HL-60 (cell line): Measurements from ENCODE around the gene OSBPL2.

Source experiments
- DNase-seq, 2 experiments: peaks; one replicate each; pipeline ENCODE4 v3.0.0-alpha.2; 2010 to 2020; ENCODE audit warnings: low read depth in 1 of 2, low spot score in 1 of 2
- H3K27ac ChIP-seq: fragments of 250-450 bp; sonication (Bioruptor Pico); replicated peaks from 2 replicates; pipeline ENCODE4 v1.5.1; 2020; ENCODE audit warnings: mild to moderate bottlenecking, moderate library complexity
- H3K27me3 ChIP-seq: fragments of 250-450 bp; sonication (Bioruptor Pico); 2 replicates; pipeline ENCODE4 v1.5.1; 2021; ENCODE audit warnings: mild to moderate bottlenecking, moderate library complexity; ENCODE audit not compliant: insufficient read depth, poor library complexity, severe bottlenecking
- H3K4me3 ChIP-seq: replicated peaks from 2 replicates; pipeline ENCODE4 v1.5.1; 2011; ENCODE audit warnings: mild to moderate bottlenecking, control low read depth, low read length; ENCODE audit not compliant: insufficient read depth
- GABPA ChIP-seq: IDR thresholded peaks from 2 replicates; pipeline ENCODE4 v1.6.1; 2012; ENCODE audit warnings: low read depth
- POLR2AphosphoS5 ChIP-seq: IDR thresholded peaks from 2 replicates; pipeline ENCODE4 v1.6.1; 2012; ENCODE audit warnings: low read depth
- SPI1 ChIP-seq: IDR thresholded peaks from 2 replicates; pipeline ENCODE4 v1.6.1; 2012; ENCODE audit warnings: low read depth, mild to moderate bottlenecking, borderline replicate concordance
- TF ChIP-seq, protein P1 (sequence below): IDR thresholded peaks from one replicate; pipeline ENCODE4 v1.5.1; 2011; ENCODE audit warnings: low read length, control low read depth, inconsistent platforms; ENCODE audit not compliant: insufficient read depth
- TF ChIP-seq, protein P2 (sequence below): IDR thresholded peaks from 2 replicates; pipeline ENCODE4 v1.6.1; 2012; ENCODE audit warnings: low read depth; ENCODE audit not compliant: insufficient replicate concordance

The OSBPL2 gene

DNA sequence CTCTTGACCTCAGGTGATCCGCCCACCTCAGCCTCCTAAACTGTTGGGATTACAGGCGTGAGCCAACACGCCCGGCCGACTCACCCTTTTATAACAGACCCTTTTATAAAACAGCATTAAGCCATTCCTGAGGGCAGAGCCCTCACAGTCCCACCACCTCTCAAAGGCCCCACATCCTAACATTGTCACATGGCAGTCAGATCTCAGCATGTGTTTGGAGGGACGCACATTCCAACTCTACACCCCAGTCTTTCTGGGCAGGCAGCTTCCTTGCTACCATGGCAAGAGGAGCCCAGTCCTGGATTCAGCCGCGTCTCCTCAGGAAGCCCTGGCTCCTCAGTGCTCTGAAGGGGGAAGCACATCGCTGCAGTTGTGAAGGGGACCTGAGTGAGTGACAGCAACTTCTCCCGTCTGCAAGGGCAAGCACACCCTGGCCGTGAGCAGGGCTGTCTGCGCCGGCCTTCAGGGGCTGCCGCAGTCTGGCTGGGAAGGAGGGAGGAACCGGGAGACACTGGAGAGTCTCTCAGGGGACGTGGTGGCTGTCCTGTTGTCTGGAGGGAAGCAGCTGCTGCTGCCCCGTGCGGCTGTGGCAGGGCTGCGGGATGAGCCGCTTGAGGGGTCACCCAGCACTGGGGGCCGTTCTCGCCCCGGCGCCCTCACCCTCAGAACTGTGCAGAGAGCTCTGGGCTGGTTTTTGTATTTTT is 15.9 kb downstream of the OSBPL2 start:
- TF ChIP-seq, protein P1, sequence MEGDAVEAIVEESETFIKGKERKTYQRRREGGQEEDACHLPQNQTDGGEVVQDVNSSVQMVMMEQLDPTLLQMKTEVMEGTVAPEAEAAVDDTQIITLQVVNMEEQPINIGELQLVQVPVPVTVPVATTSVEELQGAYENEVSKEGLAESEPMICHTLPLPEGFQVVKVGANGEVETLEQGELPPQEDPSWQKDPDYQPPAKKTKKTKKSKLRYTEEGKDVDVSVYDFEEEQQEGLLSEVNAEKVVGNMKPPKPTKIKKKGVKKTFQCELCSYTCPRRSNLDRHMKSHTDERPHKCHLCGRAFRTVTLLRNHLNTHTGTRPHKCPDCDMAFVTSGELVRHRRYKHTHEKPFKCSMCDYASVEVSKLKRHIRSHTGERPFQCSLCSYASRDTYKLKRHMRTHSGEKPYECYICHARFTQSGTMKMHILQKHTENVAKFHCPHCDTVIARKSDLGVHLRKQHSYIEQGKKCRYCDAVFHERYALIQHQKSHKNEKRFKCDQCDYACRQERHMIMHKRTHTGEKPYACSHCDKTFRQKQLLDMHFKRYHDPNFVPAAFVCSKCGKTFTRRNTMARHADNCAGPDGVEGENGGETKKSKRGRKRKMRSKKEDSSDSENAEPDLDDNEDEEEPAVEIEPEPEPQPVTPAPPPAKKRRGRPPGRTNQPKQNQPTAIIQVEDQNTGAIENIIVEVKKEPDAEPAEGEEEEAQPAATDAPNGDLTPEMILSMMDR, result no peak
- TF ChIP-seq SPI1, result no peak
- no peak for TF ChIP-seq GABPA
- no peak for TF ChIP-seq POLR2AphosphoS5
- TF ChIP-seq, protein P2, sequence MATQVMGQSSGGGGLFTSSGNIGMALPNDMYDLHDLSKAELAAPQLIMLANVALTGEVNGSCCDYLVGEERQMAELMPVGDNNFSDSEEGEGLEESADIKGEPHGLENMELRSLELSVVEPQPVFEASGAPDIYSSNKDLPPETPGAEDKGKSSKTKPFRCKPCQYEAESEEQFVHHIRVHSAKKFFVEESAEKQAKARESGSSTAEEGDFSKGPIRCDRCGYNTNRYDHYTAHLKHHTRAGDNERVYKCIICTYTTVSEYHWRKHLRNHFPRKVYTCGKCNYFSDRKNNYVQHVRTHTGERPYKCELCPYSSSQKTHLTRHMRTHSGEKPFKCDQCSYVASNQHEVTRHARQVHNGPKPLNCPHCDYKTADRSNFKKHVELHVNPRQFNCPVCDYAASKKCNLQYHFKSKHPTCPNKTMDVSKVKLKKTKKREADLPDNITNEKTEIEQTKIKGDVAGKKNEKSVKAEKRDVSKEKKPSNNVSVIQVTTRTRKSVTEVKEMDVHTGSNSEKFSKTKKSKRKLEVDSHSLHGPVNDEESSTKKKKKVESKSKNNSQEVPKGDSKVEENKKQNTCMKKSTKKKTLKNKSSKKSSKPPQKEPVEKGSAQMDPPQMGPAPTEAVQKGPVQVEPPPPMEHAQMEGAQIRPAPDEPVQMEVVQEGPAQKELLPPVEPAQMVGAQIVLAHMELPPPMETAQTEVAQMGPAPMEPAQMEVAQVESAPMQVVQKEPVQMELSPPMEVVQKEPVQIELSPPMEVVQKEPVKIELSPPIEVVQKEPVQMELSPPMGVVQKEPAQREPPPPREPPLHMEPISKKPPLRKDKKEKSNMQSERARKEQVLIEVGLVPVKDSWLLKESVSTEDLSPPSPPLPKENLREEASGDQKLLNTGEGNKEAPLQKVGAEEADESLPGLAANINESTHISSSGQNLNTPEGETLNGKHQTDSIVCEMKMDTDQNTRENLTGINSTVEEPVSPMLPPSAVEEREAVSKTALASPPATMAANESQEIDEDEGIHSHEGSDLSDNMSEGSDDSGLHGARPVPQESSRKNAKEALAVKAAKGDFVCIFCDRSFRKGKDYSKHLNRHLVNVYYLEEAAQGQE, result no peak
- H3K27me3 ChIP-seq, result no peaks in the 10 kb centered on the region
- H3K4me3 ChIP-seq, result no peak overlapping the region
- H3K27ac ChIP-seq, result no peak overlapping the region
- DNase-seq, result no peak

DNA sequence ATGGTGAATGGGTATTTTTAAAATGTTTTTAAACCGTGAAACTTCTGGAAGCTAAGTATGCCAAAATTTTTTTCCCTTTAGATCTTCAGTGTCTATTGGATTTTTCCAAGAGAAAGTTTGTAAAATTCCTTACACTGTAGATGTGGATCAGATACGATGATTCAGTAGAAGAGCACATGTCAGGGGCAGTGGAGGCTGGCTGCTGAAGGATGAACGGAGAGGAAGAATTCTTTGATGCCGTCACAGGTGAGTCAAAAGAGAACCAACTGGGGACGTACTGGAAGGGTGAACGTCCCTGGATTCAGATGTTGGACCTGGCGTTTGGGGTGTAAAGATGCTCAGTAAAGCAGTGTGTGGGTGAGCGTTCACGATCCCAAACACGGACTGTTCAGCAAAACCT is 17.7 kb downstream of the OSBPL2 start:
- Histone ChIP-seq H3K27me3 (no peaks in the 10 kb centered on the region), H3K4me3 (no peak overlapping the region), H3K27ac (no peak overlapping the region)
- DNase-seq, result no peak
- no peak for TF ChIP-seq SPI1
- TF ChIP-seq, protein P2, result no peak
- no peak for TF ChIP-seq GABPA
- TF ChIP-seq POLR2AphosphoS5, result no peak
- TF ChIP-seq, protein P1, result no peak

DNA sequence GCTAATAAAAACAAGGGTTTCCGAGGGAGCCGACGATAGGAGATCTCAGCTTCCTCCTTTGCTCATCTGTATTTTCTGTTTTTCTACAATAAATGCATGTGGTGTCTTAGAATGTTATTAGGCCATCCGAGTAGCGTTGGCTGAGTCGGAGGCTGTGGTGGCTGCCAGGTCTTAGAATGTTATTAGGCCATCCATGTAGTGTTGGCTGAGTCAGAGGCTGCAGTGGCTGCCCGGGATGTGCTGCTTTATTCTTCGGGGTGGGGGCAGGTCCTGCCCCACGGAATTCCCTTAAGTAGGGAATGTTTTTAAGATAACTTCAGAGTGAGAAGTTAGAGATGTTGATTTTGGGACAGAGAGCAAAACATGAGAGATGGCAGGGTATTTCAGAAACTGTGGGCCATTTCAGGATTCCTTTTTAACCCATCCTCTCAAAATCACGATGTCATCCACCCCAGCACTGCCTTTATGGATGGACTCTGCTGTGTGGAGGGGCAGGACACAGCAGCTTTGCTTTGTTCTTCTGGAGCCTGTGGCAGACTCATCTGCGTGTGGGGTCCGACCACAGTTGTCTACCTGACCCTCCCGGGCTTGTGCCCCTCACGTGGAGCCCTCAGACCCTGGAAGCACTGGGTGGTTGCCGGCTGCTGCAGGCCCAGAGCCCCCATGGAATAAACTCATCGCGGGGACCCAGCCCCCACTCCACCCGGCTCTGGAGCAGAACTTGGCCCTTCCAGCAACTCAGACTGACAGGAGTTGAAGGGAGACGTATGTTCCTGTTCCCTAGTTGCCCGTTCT is 20.4 kb downstream of the OSBPL2 start:
- H3K27ac ChIP-seq, result no peak overlapping the region
- no peak for DNase-seq
- H3K4me3 ChIP-seq, result no peak overlapping the region
- TF ChIP-seq, protein P2, result no peak
- no peak for TF ChIP-seq POLR2AphosphoS5
- TF ChIP-seq GABPA, result no peak
- TF ChIP-seq, protein P1, result no peak
- TF ChIP-seq SPI1, result no peak
- H3K27me3 ChIP-seq, result no peaks in the 10 kb centered on the region
